Measurements from ENCODE around the gene ITGAX.
"Not testable (repeated sequence)": the region's sequence is repeated elsewhere in the genome, so short reads cannot be mapped to it uniquely, and the experiment has no call there.

ITGAX gene

DNA sequence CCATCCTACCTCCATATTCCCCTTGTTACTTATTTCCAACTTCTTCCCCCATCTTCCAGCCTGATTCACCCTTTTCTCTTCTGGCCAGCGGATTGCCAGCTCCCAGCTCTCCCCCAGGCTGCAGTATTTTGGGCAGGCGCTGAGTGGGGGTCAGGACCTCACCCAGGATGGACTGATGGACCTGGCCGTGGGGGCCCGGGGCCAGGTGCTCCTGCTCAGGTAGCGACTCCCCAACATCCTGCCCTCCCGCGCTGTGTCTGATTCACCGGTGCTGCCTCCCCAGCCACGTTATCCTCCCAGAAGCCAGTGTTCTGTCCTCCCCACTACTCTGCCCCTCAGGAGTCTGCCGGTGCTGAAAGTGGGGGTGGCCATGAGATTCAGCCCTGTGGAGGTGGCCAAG is 57.8 kb downstream of the ITGAX start:
- DNase-seq = no peak

- no peak for DNase-seq
Observed at GRCh38 chr16:31413381-31413780, 58.4 kb downstream of the ITGAX start.

- no peak for DNase-seq
Observed at GRCh38 chr16:31413943-31414342, 59.0 kb downstream of the ITGAX start.

DNA sequence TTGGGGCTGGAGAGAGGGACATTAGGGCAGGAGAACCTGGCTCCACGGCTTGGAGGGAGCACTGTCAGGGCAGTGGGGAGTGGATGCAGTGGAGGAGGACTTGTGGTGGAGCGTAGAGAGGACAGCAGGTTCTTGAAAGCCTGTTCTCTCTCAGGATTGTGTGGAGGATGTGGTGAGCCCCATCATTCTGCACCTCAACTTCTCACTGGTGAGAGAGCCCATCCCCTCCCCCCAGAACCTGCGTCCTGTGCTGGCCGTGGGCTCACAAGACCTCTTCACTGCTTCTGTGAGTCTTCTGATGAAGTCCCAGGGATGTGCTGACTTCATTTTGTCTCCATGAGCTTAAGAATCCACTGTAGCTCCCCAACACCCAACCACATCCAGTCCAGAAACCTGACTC is 59.7 kb downstream of the ITGAX start:
- no peak for DNase-seq

- DNase-seq = no peak
Observed at GRCh38 chr16:31416371-31416770, 61.4 kb downstream of the ITGAX start.

DNA sequence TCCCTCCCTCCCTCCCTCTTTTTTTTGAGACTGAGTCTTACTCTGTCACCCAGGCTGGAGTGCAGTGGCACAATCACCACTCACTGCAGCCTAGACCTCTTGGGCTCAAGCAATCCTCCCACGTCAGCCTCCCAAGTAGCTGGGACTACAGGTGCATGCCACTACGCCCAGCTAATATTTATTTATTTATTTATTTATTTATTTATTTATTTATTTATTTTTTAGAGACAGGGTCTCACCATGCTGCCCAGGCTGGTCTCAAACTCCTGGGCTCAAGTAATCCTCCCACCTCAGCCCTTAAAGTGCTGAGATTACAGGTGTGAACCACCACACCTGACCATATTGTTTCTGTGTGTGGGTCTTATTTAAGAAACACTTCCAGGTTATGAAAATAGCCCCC is 62.1 kb downstream of the ITGAX start:
- DNase-seq = not testable (repeated sequence)

DNA sequence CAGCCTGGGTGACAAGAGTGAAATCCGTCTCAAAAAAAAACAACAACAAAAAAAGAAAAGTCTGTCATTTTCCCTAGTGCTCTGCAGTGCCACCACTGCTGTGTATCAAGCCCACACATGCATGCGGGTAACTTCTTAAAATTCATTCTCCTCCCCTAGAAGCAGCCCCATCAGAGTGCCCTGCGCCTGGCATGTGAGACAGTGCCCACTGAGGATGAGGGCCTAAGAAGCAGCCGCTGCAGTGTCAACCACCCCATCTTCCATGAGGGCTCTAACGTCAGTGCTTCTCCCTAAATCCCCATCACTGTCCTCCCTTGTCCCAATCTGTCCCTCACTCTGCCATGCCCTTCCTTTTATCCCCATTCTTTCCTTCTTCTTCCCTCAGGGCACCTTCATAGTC is 62.9 kb downstream of the ITGAX start:
- DNase-seq = no peak

DNA sequence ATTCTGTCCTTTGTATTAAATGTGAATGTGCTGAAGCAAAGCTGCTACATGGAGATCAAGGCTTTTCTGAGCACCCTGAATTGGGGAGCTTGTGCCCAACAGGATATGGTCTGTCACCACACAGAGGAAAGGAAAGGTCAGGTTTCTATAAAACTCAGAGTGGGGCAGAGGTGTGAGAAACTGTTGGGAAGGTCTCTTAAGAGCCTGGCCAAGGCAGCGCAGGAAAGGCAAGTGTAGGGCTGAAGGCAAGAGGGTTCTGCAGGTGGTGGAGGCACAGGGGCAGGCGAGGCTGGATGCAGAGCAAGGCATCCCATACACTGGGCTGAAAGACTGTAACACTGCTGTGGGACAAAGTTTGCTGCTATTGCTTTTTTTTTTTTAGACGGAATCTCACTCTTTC is 65.1 kb downstream of the ITGAX start:
- no peak for DNase-seq

GRCh38 chr16:31421587-31421986 is 66.6 kb downstream of the ITGAX start:
- no peak for DNase-seq

GRCh38 chr16:31423241-31423640 is 68.3 kb downstream of the ITGAX start:
- no peak for DNase-seq

DNA sequence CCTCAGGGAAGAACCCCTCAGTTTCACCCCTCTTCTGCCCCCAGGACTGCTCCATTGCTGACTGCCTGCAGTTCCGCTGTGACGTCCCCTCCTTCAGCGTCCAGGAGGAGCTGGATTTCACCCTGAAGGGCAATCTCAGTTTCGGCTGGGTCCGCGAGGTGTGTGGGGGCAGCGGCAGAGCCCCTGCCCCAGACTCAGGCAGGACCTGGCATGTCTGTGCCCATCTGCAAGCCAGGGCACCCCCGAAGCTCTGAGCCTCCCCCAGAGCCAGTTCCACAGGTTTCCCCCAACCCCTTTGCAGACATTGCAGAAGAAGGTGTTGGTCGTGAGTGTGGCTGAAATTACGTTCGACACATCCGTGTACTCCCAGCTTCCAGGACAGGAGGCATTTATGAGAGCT is 68.8 kb downstream of the ITGAX start:
- DNase-seq = no peak

DNA sequence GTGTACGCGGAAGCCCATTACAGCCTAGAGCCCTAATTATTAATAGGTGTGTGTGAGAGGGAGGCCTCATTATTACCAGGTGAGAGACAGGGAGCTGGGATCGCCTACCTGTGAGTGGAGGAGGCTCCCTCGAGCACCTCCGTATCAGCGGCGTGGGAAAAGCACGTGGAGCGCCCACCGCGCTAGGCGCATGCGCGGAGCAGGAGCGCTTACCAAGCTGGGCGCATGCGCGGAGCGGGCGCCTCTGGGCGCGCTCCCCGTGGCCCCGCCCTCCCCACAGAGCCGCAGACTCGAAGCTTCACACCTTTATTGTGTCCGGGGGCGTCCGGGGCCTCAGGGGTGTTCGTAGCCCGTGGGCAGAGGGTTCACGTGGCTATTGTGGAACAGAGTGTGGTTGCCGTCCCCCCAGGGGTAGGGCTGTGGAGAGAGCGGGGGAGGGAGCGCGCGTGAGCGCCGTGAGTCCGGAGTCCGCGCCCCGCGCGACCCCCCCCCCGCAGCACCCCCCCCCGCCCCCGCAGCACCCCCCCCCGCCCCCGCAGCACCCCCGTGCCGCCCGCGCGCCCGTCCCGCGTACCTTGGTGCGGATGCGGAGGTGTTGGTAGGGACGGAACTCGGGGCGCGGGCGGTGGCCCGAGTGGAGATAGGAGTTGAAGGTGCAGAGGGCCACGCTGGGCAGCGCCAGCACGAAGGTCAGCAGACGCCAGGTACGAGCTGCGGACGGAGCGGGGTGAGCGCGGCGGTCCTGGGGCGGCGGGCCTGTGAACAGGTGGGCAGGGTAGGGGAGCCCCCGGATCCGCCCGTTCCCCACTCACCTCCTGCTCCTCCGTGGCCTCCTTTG is 72.7 kb downstream of the ITGAX start:
- DNase-seq = no peak

- DNase-seq = no peak
Observed at GRCh38 chr16:31428279-31428597, 73.3 kb downstream of the ITGAX start, which contains the start of gene COX6A2. COX6A2 (minus strand) TSS chr16:31428360; CDS start chr16:31428325, 35 bp downstream.

DNA sequence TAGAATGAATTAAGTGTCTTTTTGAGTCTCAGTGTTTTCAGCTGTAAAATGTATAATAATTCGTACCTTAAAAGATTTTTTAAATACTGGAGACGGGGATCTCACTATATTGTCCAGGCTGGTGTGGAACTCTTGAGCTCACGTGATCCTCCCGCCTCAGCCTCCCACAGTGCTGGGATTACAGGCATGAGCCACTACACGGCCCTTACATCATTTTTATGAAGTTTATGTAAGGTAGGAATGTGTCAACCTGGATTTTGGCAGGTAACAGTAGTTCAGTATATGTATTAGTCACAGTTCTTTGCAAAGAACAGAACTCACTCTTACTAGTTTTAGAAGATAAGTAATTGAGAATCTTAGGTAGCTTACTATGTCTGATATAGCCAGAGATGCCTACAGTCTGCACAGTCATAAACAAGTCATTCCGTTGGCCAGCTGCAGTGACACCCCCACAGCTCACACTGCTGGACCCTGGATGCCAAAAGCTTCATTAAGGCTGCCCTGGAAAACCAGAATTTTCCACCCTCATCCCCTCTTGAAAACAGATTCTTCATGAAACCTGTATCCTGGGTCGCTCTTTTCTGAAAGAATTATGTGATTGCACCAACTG is 73.8 kb downstream of the ITGAX start:
- no peak for DNase-seq

- no peak for DNase-seq
Observed at GRCh38 chr16:31429314-31429713, 74.3 kb downstream of the ITGAX start.

GRCh38 chr16:31429796-31430195 is 74.8 kb downstream of the ITGAX start:
- no peak for DNase-seq

- no peak for DNase-seq
Observed at GRCh38 chr16:31430380-31431052, 75.5 kb downstream of the ITGAX start.
